GM12801 (cell line): ENCODE measurements around the gene CAD.

ENCODE experiments used
- TF ChIP-seq, protein P1 (sequence below): IDR thresholded peaks from one replicate; pipeline ENCODE4 v1.5.1; 2011; ENCODE audit warnings: control low read depth; ENCODE audit not compliant: insufficient read length; ENCODE audit errors: extremely low read depth

CAD gene

DNA sequence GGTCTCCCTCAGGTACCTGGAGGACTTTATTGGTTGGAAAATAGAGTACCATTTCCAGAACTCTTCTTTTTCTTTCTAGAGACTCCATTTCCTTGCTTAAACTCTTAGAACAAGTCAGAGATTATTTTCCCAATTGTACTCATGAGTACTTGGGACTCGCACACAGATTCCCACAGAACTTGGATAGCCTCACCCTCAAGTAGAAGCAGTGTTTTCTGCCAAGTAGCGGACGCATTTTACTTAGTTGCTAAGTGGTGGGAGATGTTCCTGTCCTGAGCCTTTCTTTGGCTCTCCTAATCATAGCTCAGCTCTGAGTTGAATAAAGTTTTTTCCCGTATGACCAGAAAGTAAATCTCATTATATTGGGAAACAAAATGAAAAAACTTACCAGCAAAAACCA lies 28.5 kb downstream of the CAD start:
- TF ChIP-seq, protein P1, sequence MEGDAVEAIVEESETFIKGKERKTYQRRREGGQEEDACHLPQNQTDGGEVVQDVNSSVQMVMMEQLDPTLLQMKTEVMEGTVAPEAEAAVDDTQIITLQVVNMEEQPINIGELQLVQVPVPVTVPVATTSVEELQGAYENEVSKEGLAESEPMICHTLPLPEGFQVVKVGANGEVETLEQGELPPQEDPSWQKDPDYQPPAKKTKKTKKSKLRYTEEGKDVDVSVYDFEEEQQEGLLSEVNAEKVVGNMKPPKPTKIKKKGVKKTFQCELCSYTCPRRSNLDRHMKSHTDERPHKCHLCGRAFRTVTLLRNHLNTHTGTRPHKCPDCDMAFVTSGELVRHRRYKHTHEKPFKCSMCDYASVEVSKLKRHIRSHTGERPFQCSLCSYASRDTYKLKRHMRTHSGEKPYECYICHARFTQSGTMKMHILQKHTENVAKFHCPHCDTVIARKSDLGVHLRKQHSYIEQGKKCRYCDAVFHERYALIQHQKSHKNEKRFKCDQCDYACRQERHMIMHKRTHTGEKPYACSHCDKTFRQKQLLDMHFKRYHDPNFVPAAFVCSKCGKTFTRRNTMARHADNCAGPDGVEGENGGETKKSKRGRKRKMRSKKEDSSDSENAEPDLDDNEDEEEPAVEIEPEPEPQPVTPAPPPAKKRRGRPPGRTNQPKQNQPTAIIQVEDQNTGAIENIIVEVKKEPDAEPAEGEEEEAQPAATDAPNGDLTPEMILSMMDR: no peak

DNA sequence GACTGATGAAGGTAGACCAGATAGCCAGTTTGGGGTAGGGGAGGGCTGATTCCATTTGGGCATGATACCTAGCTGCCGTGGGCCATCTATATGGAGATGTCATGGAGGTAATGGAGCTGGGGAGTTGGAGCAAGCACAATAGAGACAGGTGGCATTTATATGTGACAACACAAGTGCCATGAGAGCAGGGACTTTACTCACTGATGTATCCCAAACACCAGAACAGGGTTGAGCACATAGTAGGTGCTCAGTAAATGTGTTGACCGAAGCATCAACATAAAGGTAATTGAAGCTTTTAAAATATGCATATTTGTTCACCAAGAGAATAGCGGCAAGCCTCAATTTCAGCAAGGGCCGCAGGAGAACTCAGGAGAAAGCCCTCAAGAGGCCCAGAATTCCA lies 30.7 kb downstream of the CAD start:
- TF ChIP-seq, protein P1: no peak

DNA sequence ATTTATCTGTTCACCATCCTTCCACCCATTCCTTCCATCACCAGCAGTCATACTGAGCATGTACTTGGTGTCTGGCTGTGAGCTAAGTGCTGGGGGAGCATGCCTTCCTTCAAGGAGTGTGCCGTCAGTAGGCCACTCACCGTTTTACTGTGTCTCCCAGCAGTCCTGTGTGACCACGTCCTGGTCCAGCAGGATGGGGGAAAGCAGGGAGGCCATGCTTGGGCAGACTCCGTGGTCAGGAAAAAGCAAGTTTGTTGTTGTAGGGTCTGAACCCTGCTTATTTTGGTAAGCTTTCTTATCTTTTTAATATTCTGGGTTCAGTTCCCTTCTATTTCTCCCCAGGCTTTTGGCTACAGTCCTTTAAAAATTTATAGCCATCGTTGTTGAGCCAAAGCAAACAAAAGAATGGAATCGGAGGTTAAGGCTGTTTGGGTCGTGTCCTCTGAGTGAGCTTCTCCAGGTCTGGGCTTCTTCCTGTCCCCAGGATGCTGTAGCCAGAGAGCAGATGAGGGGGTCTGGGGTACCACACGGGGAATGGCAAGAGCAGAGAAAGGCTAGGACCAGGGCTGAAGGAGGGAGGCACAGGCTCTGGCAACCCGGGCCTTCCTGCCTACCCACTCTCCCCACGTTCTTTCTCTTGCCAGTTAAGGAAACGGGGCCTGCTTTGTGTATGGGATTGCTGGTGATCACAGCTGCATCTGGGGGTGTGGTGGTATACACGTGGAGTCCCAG lies 32.2 kb downstream of the CAD start:
- TF ChIP-seq, protein P1: no peak

DNA sequence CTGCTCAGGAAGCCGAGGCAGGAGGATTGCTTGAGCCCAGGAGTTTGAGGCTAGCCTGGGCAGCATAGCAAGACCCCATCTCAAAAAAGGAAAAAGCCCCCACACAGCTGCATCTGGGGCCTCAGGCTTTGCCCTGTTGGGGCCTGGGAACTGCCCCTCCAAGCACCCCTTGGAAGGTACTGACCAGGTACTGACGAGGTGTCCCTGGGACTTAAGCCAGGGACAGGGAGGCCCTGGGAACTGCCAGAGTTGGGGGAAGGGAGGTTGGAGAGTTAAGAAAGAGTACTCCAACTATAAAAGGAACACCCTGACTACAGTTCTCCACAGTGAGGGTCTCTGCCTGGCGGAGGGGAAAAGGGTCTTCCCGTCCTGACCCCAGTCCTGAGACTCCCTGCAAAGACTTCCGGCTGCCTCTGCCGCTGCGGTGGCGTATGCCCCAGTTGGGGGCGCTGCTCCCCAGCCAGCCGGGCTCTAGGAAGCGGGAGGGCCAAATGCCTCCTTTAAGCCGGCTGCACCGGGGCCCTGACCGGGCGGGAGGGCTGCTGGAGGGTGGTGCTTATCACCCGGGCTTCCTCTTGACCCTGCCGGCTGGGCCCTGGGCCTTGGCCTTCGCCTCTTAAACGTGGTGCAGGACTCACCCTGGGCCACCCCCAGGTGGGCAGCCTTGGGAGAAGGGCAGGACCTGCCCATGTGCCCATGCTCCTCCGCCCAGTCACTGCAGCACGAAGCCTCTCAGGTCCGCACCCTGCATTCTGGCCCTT lies 32.9 kb downstream of the CAD start:
- TF ChIP-seq, protein P1: no peak

DNA sequence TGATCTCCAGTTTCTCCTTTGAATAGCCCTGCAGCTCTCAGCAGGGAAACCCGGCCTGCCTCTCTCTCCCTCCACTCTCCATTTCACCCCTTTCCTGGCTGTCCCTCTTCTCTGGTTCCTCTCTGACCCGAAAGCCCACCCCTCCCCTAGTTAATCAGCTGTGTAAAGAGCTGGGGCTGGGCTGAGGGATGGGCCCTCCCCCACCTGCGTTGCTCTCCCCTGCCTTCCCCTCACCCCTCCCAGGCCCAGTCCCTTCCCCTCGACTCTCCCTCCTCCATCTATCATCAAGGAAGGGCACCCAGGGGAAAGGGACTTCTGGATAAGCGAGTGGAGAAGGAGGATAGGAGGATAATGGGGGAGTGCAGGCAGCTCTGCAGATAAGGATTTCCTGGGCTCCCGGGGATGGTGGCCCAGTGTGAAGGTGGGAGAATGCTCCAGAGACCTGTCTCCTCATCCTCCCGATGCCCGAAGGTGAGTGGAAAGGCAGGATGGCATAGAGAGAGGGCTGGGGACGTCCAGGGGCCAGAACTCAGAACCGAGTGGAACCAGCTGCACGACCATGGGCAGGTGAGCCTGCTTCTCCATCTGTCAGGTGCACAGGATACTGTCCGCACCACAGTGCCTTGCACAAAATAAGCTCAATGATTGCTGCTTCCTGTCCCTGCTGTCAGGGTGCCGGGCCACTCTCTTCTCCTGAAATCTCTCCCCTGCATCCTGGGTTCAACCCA lies 33.6 kb downstream of the CAD start:
- TF ChIP-seq, protein P1: no peak

DNA sequence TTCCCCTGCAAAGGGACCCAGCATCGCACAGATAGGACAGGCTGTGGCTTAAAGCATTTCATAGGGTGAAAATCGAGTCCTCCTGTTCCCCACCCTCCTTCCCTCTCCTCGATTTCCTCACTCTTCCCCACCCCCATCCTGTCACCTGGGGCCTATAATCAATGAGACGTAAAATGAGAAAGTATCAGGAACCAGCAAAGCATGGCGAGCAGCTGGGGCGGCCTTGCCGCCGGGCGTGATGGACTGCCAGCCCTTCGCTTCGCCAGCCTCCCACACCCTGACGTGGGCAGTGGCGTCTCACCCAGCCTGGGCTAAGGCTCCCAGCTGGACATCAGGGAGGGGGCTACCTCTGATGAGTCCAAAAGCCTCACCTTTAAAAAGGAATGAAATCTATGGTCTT lies 34.6 kb downstream of the CAD start:
- TF ChIP-seq, protein P1: no peak

DNA sequence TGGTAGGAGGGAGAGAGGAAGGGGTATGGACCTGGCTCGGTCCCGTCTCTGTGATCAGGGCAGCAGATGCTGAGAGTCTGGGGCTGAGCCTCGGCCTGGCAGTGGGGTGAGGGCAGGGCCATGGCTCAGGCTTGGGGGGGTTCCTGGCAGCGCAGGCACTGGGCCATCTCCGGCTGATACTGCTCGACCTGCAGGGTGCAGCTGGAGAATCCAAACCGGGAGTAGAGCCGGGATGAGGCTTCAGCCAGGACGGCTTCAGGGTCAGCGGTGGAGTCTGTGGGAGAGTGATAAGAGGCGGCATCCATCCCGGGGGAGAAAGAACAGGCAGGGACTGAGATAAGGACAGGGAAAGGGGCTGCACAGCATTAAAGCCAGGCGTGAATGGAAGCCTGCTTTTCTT lies 38.0 kb downstream of the CAD start:
- TF ChIP-seq, protein P1: no peak
